IMR-90 (cell line): Measurements from ENCODE around the gene MTA2. TPM values are rescaled to one million over a fixed set of nuclear protein-coding genes. Genes with fewer than 3 reads are reported as not detected.
A peak's percentile ranks its signal among the peaks of the same experiment; 100 is the strongest.

Experiments used
- ATAC-seq: fragments of 200-7000 bp; cut with Tn5 transposase; 2 replicates; pipeline ENCODE4 v1.9.1; 2020; ENCODE audit warnings: low read depth, mild to moderate bottlenecking, moderate library complexity
- BruUV-seq: library from RNA; stranded (reverse); fragments of 400-500 nt; replicated peaks from 2 replicates; lab custom pipeline; 2021; lab: Mats Ljungman, UMichigan
- CTCF ChIA-PET: fragments of 300-600 bp; formaldehyde crosslinking; extraction: SDS; loops from one replicate; lab custom pipeline; 2021; ENCODE audit warnings: antibody characterized with exemption; lab: Yijun Ruan, JAX
- POLR2A ChIA-PET: fragments of 300-600 bp; sonication (Branson Sonifier 250); formaldehyde crosslinking; loops from one replicate; lab custom pipeline; 2022; ENCODE audit warnings: antibody characterized with exemption; ENCODE audit not compliant: unreplicated experiment; lab: Charles Lee
- DNase-seq: peaks from one replicate; pipeline ENCODE4 v3.0.0; 2013
- H2AFZ ChIP-seq: replicated peaks from 2 replicates; pipeline ENCODE3; 2013; ENCODE audit warnings: low read length, mild to moderate bottlenecking; ENCODE audit not compliant: poor library complexity
- H2AK5ac ChIP-seq: 2 replicates; pipeline ENCODE4 v1.6.1; 2013; ENCODE audit warnings: low read depth, low read length, inconsistent platforms
- H2AK9ac ChIP-seq: replicated peaks from 2 replicates; pipeline ENCODE3; 2013; ENCODE audit warnings: mild to moderate bottlenecking, low read depth, low read length, moderate library complexity; ENCODE audit not compliant: poor library complexity
- H2BK120ac ChIP-seq: 2 replicates; pipeline ENCODE4 v1.6.1; 2013; ENCODE audit warnings: low read depth, low read length, inconsistent platforms
- H2BK15ac ChIP-seq: 3 replicates; pipeline ENCODE4 v1.6.1; 2013; ENCODE audit warnings: low read depth, low read length, inconsistent platforms
- H2BK20ac ChIP-seq: 2 replicates; pipeline ENCODE4 v1.6.1; 2013; ENCODE audit warnings: low read depth, mild to moderate bottlenecking, inconsistent platforms, low read length, moderate library complexity
- H2BK5ac ChIP-seq: 2 replicates; pipeline ENCODE4 v1.6.1; 2013; ENCODE audit warnings: mild to moderate bottlenecking, low read depth, low read length, inconsistent platforms; ENCODE audit not compliant: poor library complexity, severe bottlenecking
- H3K14ac ChIP-seq: replicated peaks from 2 replicates; pipeline ENCODE4 v1.6.1; 2013; ENCODE audit warnings: low read depth, low read length, inconsistent platforms
- H3K18ac ChIP-seq: 2 replicates; pipeline ENCODE4 v1.6.1; 2013; ENCODE audit warnings: low read depth, low read length, control low read depth
- H3K23ac ChIP-seq: 2 replicates; pipeline ENCODE4 v1.6.1; 2013; ENCODE audit warnings: low read depth, low read length, inconsistent platforms
- H3K27ac ChIP-seq: 2 replicates; pipeline ENCODE4 v1.5.1; 2013; ENCODE audit warnings: mild to moderate bottlenecking, control low read depth, low read length; ENCODE audit not compliant: insufficient read depth
- H3K27me3 ChIP-seq: 2 replicates; pipeline ENCODE4 v1.6.1; 2013; ENCODE audit warnings: low read length; ENCODE audit not compliant: control insufficient read depth, insufficient read depth
- H3K36me3 ChIP-seq: 2 replicates; pipeline ENCODE4 v1.6.1; 2013; ENCODE audit warnings: low read length, mixed read lengths; ENCODE audit not compliant: control insufficient read depth, insufficient read depth
- H3K4ac ChIP-seq: 2 replicates; pipeline ENCODE4 v1.6.1; 2013; ENCODE audit warnings: low read depth, low read length, inconsistent platforms
- H3K4me1 ChIP-seq: 2 replicates; pipeline ENCODE4 v1.6.1; 2013; ENCODE audit warnings: low read length, mixed read lengths; ENCODE audit not compliant: control insufficient read depth, insufficient read depth
- H3K4me2 ChIP-seq: 2 replicates; pipeline ENCODE4 v1.6.1; 2013; ENCODE audit warnings: low read depth, mild to moderate bottlenecking, control low read depth, low read length, moderate library complexity
- H3K4me3 ChIP-seq: 2 replicates; pipeline ENCODE4 v1.5.1; 2013; ENCODE audit warnings: low read depth, mild to moderate bottlenecking, control low read depth, low read length, moderate library complexity; ENCODE audit not compliant: insufficient read depth
- H3K56ac ChIP-seq: 2 replicates; pipeline ENCODE4 v1.6.1; 2013; ENCODE audit warnings: low read length, inconsistent platforms; ENCODE audit not compliant: insufficient read depth; ENCODE audit errors: extremely low read depth
- H3K79me1 ChIP-seq, 2 experiments: 2 replicates each; pipeline ENCODE4 v1.6.1; 2013; ENCODE audit warnings: low read length in 2 of 2, inconsistent platforms in 1 of 2, low read depth in 1 of 2
- H3K9ac ChIP-seq: 2 replicates; pipeline ENCODE4 v1.6.1; 2013; ENCODE audit warnings: low read depth, low read length, control low read depth
- H3K9me1 ChIP-seq: 2 replicates; pipeline ENCODE4 v1.6.1; 2013; ENCODE audit warnings: low read length, inconsistent platforms; ENCODE audit not compliant: insufficient read depth
- H3K9me3 ChIP-seq: 2 replicates; pipeline ENCODE4 v1.6.1; 2013; ENCODE audit warnings: low read length; ENCODE audit not compliant: control insufficient read depth, insufficient read depth
- H4K20me1 ChIP-seq: 2 replicates; pipeline ENCODE4 v1.6.1; 2013; ENCODE audit warnings: low read length, inconsistent platforms; ENCODE audit not compliant: insufficient read depth
- H4K5ac ChIP-seq: 2 replicates; pipeline ENCODE4 v1.6.1; 2013; ENCODE audit warnings: mild to moderate bottlenecking, low read depth, low read length, control low read depth
- H4K8ac ChIP-seq, 2 experiments: 2 replicates each; pipeline ENCODE4 v1.6.1; 2013; ENCODE audit warnings: low read depth in 2 of 2, low read length in 2 of 2, control low read depth in 1 of 2, inconsistent platforms in 1 of 2
- H4K91ac ChIP-seq: 2 replicates; pipeline ENCODE4 v1.6.1; 2013; ENCODE audit warnings: low read depth, low read length, inconsistent platforms; ENCODE audit not compliant: insufficient read depth
- ELK1 ChIP-seq: fragments of 150-350 bp; IDR thresholded peaks from 2 replicates; pipeline ENCODE4 v1.6.1; 2016; ENCODE audit warnings: low read depth, mild to moderate bottlenecking, low read length, moderate library complexity, borderline replicate concordance
- MAFK ChIP-seq: IDR thresholded peaks from 2 replicates; pipeline ENCODE4 v1.6.1; 2012; ENCODE audit warnings: low read depth, low read length, improper control_type of control experiment
- MAZ ChIP-seq: IDR thresholded peaks from 2 replicates; pipeline ENCODE4 v1.6.1; 2012; ENCODE audit warnings: low read depth, mild to moderate bottlenecking, low read length, improper control_type of control experiment, moderate library complexity, borderline replicate concordance
- MXI1 ChIP-seq: IDR thresholded peaks from 2 replicates; pipeline ENCODE4 v1.6.1; 2012; ENCODE audit warnings: low read depth, mild to moderate bottlenecking, low read length, moderate library complexity, borderline replicate concordance
- POLR2A ChIP-seq: IDR thresholded peaks from 2 replicates; pipeline ENCODE4 v1.6.1; 2012; ENCODE audit warnings: mild to moderate bottlenecking, low read depth, low read length
- RCOR1 ChIP-seq: IDR thresholded peaks from 2 replicates; pipeline ENCODE4 v1.6.1; 2012; ENCODE audit warnings: mild to moderate bottlenecking, low read length, improper control_type of control experiment; ENCODE audit not compliant: insufficient replicate concordance
- RFX5 ChIP-seq: IDR thresholded peaks from 2 replicates; pipeline ENCODE4 v1.8.0; 2012; ENCODE audit warnings: low read depth, mild to moderate bottlenecking, low read length, moderate library complexity
- SMC3 ChIP-seq: fragments of 150-350 bp; IDR thresholded peaks from 2 replicates; pipeline ENCODE4 v1.6.1; 2016; ENCODE audit warnings: low read depth, mild to moderate bottlenecking, antibody characterized with exemption, low read length, moderate library complexity
- WGBS, 2 experiments: methylation state at CpG; one replicate each; pipeline versions ENCODE4 v1.1.5 to v1.1.7; 2013; ENCODE audit warnings: missing lambda C conversion rate in 2 of 2; ENCODE audit not compliant: insufficient read length in 1 of 2; ENCODE audit errors: extremely low coverage in 2 of 2; 5-methylcytosine and 5-hydroxymethylcytosine counted together
- dilution Hi-C: fragments of 300-500 bp; cut with HindIII; formaldehyde crosslinking; loops from one replicate; pipeline ENCODE4 v1.14.3; 2018; ENCODE audit warnings: low sequenced_read_pairs; ENCODE audit not compliant: unreplicated experiment
- in situ Hi-C: fragments of 300-500 bp; cut with MboI; formaldehyde crosslinking; loops from 3 replicates; pipeline ENCODE4 v1.14.3; 2019; ENCODE audit warnings: low sequenced_read_pairs, inconsistent platforms, mixed read lengths
- intact Hi-C: fragments of 100-400 bp; cut with micrococcal nuclease; formaldehyde crosslinking; loops from 2 replicates; pipeline ENCODE4 v1.10.0; 2022
- polyA plus RNA-seq, 3 experiments: library from polyadenylated mRNA; depleted of rRNA; stranded (reverse); fragments of >200 nt; gene quantifications; 2 replicates each; pipeline ENCODE4 v1.2.3, GENCODE V29; 2012; ENCODE audit warnings: low replicate concordance in 1 of 3
- total RNA-seq: library from RNA; depleted of rRNA; stranded (reverse); fragments of >200 nt; gene quantifications from 2 replicates; pipeline ENCODE4 v1.2.3, GENCODE V29; 2012
- TF ChIP-seq, protein P1 (sequence below): fragments of 150-350 bp; IDR thresholded peaks from 2 replicates; pipeline ENCODE4 v1.6.1; 2017; ENCODE audit warnings: mild to moderate bottlenecking, antibody characterized with exemption, low read length, low read depth

Gene MTA2
- total and polyA plus RNA-seq, 2 of the 4 experiments (the other 2 are of a cell fraction), result 34.8 to 136 TPM

DNA sequence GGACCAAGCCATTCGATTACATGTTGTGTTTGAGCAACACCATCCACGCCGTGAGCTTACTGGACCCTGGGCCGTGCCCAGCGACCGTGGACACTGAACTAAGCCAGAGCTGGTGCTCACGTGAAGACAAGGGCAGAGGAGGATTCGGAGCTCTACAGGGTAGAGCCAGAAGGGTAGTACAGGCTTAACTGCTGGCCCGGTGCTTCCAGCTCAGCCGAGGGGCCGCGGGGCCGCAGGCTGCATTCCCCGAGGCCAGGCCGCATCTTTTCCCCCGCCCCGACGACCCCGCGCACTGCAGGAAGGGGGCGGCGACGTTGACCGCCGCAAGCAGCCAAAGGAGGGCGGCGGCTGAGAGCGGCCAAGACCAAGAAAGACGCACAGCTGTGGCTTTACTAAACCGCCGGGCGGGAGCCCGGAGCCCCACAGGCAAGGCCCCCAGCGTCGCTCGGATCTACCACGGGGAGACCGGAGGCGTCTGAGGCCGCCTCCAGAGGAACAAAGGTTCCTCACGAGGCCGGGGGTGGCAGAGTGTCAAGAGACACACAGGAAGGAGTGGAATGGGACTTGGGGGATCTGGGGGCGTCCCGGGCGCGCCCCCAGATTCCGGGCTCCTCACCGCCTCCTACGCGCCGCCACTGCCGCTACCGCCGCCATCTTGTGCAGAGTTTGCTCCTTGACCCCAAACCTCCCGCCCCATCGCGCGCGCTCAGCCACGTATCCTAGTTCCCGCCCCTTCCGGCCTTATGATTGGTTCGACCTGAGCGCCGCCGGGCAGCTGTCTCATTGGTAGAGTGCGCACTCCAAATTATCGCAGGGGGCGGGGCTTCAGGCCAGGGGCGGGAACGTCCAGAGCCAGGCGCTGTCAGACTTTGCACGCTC is 44.5 kb upstream of the MTA2 start, which contains the start of gene GANAB:
Gene GANAB, minus strand, starts transcription at position 668 of the 879 bp plus-strand sequence. Its CDS starts 14 bp downstream, at position 654.
- Histone ChIP-seq H2AK9ac (peak within 1 kb of the TSS; percentile 98), H3K18ac (no peak within 1 kb of the TSS; the same call in 1 of the 2 replicates), H3K36me3 (peaks cover 36% of the 10 kb centered on the region), H4K5ac (peak within 1 kb of the TSS; percentile 28), H3K4me2 (peak within 1 kb of the TSS; percentile 95), H3K9me3 (no peaks in the 10 kb centered on the region), H3K4ac (peak within 1 kb of the TSS; percentile 93), H4K91ac (peak within 1 kb of the TSS; percentile 88), H3K23ac (peak within 1 kb of the TSS; percentile 95), H3K9me1 (peaks cover 7% of the 10 kb centered on the region; the same call in 1 of the 2 replicates), H3K14ac (peak within 1 kb of the TSS; percentile 97), H4K8ac (peak within 1 kb of the TSS; percentile 76), H3K27ac (peak within 1 kb of the TSS; percentile 86), H2AFZ (peak within 1 kb of the TSS; percentile 69), H3K27me3 (no peaks in the 10 kb centered on the region), H3K4me3 (peak within 1 kb of the TSS; percentile 72), H2AK5ac (peak within 1 kb of the TSS; percentile 96), H2BK120ac (peak within 1 kb of the TSS; percentile 68), H2BK5ac (peak within 1 kb of the TSS; percentile 62), H3K9ac (peak within 1 kb of the TSS; percentile 99), H4K20me1 (peaks cover 17% of the 10 kb centered on the region), H3K56ac (peak within 1 kb of the TSS; percentile 91), H2BK15ac (no peak within 1 kb of the TSS), H2BK20ac (no peak within 1 kb of the TSS), H3K4me1 (peaks cover 6% of the 10 kb centered on the region; the same call in 1 of the 2 replicates), H3K79me1 (peaks cover 0 to 50% of the 10 kb centered on the region in 2 experiments; a peak in 3 of 4 replicates)
- POLR2A ChIA-PET, result interaction anchor here (0.8 kb wide), 1 partner anchor 72 kb away, joined by 3 read pairs; the partner anchor contains the start of gene EEF1G
- TF ChIP-seq RCOR1 (no peak), MAZ (peak; percentile 81; the same call in 1 of the 2 replicates), SMC3 (no peak), POLR2A (peak; percentile 93), ELK1 (no peak), MAFK (no peak), MXI1 (peak; percentile 76), RFX5 (0 out of 2 replicates have a peak, but pooled peaks have one; percentile 9)
- TF ChIP-seq, protein P1, sequence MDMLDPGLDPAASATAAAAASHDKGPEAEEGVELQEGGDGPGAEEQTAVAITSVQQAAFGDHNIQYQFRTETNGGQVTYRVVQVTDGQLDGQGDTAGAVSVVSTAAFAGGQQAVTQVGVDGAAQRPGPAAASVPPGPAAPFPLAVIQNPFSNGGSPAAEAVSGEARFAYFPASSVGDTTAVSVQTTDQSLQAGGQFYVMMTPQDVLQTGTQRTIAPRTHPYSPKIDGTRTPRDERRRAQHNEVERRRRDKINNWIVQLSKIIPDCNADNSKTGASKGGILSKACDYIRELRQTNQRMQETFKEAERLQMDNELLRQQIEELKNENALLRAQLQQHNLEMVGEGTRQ, result no peak
- DNase-seq (peak; percentile 96), ATAC-seq (peak; percentile 99)
- WGBS, 2 experiments, result 2% methylated on average over 17 of the region's 73 CpGs; no CpG with 5 or more reads in 1 of the 2 experiments
- in situ Hi-C loops, result no loop called here
- BruUV-seq, result TSS peak; percentile 24
- CTCF ChIA-PET, result no interaction called here
- dilution Hi-C loops, result no loop called here
- intact Hi-C loops, result no loop called here
